Tibial artery (tissue), 4 donors: ENCODE data around the gene PLXNA4.

Experiments
- DNase-seq, 2 donors: peaks; one replicate each; pipeline ENCODE4 v3.0.0-alpha.2; 2019
- H3K27ac ChIP-seq, 2 donors: fragments of 200-600 bp; sonication (generic) in 1 of 2; 1 replicate in 1 of 2; 2 replicates in 1 of 2; pipeline ENCODE4 v1.5.1; 2018 to 2019; ENCODE audit warnings: mild to moderate bottlenecking in 1 of 2
- H3K27me3 ChIP-seq, 2 donors: fragments of 200-600 bp; sonication (generic) in 1 of 2; one replicate each; pipeline versions ENCODE4 v1.5.1 to v1.6.0; 2016 to 2019
- H3K36me3 ChIP-seq, 3 donors: fragments of 200-600 bp; sonication (generic) in 2 of 3; one replicate each; pipeline ENCODE4 v1.5.1; 2016 to 2019; ENCODE audit warnings: mild to moderate bottlenecking in 2 of 3
- H3K4me1 ChIP-seq, 4 donors: fragments of 200-600 bp; sonication (generic) in 2 of 4; 1 replicate in 3 of 4; 2 replicates in 1 of 4; pipeline ENCODE4 v1.5.1; 2016 to 2019
- H3K4me3 ChIP-seq, 2 donors: fragments of 200-600 bp; sonication (generic) in 1 of 2; 1 replicate in 1 of 2; 2 replicates in 1 of 2; pipeline ENCODE4 v1.5.1; 2018 to 2019; ENCODE audit warnings: mild to moderate bottlenecking in 2 of 2
- H3K9me3 ChIP-seq, 3 donors: fragments of 200-600 bp; sonication (generic) in 1 of 3; one replicate each; pipeline ENCODE4 v1.5.1; 2016 to 2019
- CTCF ChIP-seq, 2 experiments: fragments of 200-600 bp in 1 of 2; fragments of 450-650 bp in 1 of 2; IDR thresholded peaks; one replicate each; pipeline ENCODE4 v1.5.1; 2017 to 2019; ENCODE audit warnings: antibody characterized with exemption in 2 of 2, mild to moderate bottlenecking in 1 of 2, moderate library complexity in 1 of 2
- intact Hi-C: fragments of 100-400 bp; cut with DNase I; formaldehyde crosslinking; loops from one replicate; pipeline ENCODE4 v1.15.0; 2023; ENCODE audit warnings: low total_unique reads

The PLXNA4 gene

GRCh38 chr7:132580277-132580676 is 4.0 kb upstream of the PLXNA4 start:
- Histone ChIP-seq H3K27me3 (peaks cover 0 to 10% of the 10 kb centered on the region in 2 donors), H3K27ac (no peak overlapping the region), H3K4me1 (peaks cover 0 to 22% (median 16%) of the 10 kb centered on the region in 4 donors), H3K36me3 (no peaks in the 10 kb centered on the region), H3K9me3 (no peaks in the 10 kb centered on the region), H3K4me3 (no peak overlapping the region)
- DNase-seq = no peak
- intact Hi-C loops = loop anchor here (10.0 kb wide), 1 partner anchor 635 kb away; no protein-coding TSS in a partner anchor
- no peak for TF ChIP-seq CTCF (IDR thresholded peaks at IDR 0.05)

- no peaks in the 10 kb centered on the region for H3K36me3 ChIP-seq
- H3K4me3 ChIP-seq = no peak overlapping the region
- intact Hi-C loops = loop anchor here (5.0 kb wide), 2 partner anchors 262 to 892 kb away; no protein-coding TSS in a partner anchor
- H3K27ac ChIP-seq = no peak overlapping the region
- DNase-seq = no peak
- no peak for TF ChIP-seq CTCF (IDR thresholded peaks at IDR 0.05)
- H3K9me3 ChIP-seq = no peaks in the 10 kb centered on the region
- peaks cover 0 to 15% of the 10 kb centered on the region in 2 donors for H3K27me3 ChIP-seq
- peaks cover 0 to 26% (median 18%) of the 10 kb centered on the region in 4 donors for H3K4me1 ChIP-seq
Measured at GRCh38 chr7:132579260-132579899, 3.1 kb upstream of the PLXNA4 start.

GRCh38 chr7:132578826-132579225 is 2.6 kb upstream of the PLXNA4 start:
- Histone ChIP-seq H3K27me3 (peaks cover 0 to 20% of the 10 kb centered on the region in 2 donors), H3K4me1 (peaks cover 0 to 26% (median 18%) of the 10 kb centered on the region in 4 donors), H3K27ac (no peak overlapping the region)

GRCh38 chr7:132578050-132578370 is 1.7 kb upstream of the PLXNA4 start:
- H3K4me1 ChIP-seq = peaks cover 0 to 32% (median 19%) of the 10 kb centered on the region in 4 donors
- no peak overlapping the region for H3K4me3 ChIP-seq
- H3K36me3 ChIP-seq = no peaks in the 10 kb centered on the region
- intact Hi-C loops = loop anchor here (5.0 kb wide), 2 partner anchors 261 to 891 kb away; no protein-coding TSS in a partner anchor
- no peaks in the 10 kb centered on the region for H3K9me3 ChIP-seq
- H3K27ac ChIP-seq = no peak overlapping the region
- no peak for TF ChIP-seq CTCF (IDR thresholded peaks at IDR 0.05)
- no peak for DNase-seq
- peaks cover 0 to 28% of the 10 kb centered on the region in 2 donors for H3K27me3 ChIP-seq

More at GRCh38 chr7:132578826-132579225, 2.6 kb upstream of the PLXNA4 start:
- no peak for TF ChIP-seq CTCF (IDR thresholded peaks at IDR 0.05)
- intact Hi-C loops = loop anchor here (5.0 kb wide), 2 partner anchors 262 to 892 kb away; no protein-coding TSS in a partner anchor
- Histone ChIP-seq H3K36me3 (no peaks in the 10 kb centered on the region), H3K9me3 (no peaks in the 10 kb centered on the region), H3K4me3 (no peak overlapping the region)
- no peak for DNase-seq

GRCh38 chr7:132577206-132578049 is 1.2 kb upstream of the PLXNA4 start:
- DNase-seq = peak; percentile 55 to 75
- intact Hi-C loops = loop anchor here (5.0 kb wide), 2 partner anchors 260 to 890 kb away; no protein-coding TSS in a partner anchor
- H3K36me3 ChIP-seq = no peaks in the 10 kb centered on the region
- H3K27ac ChIP-seq = no peak overlapping the region
- H3K9me3 ChIP-seq = no peaks in the 10 kb centered on the region
- peak overlapping the region; percentile 52 to 65 for H3K4me3 ChIP-seq
- TF ChIP-seq CTCF (IDR thresholded peaks at IDR 0.05) = no peak
- H3K27me3 ChIP-seq = peaks cover 0 to 34% of the 10 kb centered on the region in 2 donors
- peaks cover 0 to 32% (median 19%) of the 10 kb centered on the region in 4 donors for H3K4me1 ChIP-seq
